ENCODE measurements around the gene CPSF7. TPM values are rescaled to one million over a fixed set of nuclear protein-coding genes. Genes with fewer than 3 reads are reported as not detected.

The CPSF7 gene
- polyA plus RNA-seq, 1 of the 3 experiments (the other 2 are of a cell fraction) = 44.0 TPM

GRCh38 chr11:61429346-61429690 is 457 bp downstream of the CPSF7 start:
- Histone ChIP-seq H2AFZ (ENCODE audit: low read depth) (no peak overlapping the region), H3K36me3 (replicated peaks in 1 of 2; ENCODE audit: control insufficient read depth in 1 of 2, insufficient read depth in 2 of 2, low read length in 1 of 2) (peaks cover 43 to 48% of the 10 kb centered on the region in 2 experiments), H3K27ac (ENCODE audit: low read depth in 2 of 2, low read length in 1 of 2) (peak overlapping the region; percentile 93 to 96), H3K4me2 (peak overlapping the region; percentile 81), H3K9me2 (no peaks in the 10 kb centered on the region), H3K4me3 (ENCODE audit: low read depth in 2 of 2, low read length in 1 of 2) (peak overlapping the region; percentile 87 to 95), H3K4me1 (ENCODE audit: control insufficient read depth in 1 of 2, insufficient read depth in 2 of 2, low read depth in 1 of 2, low read length in 1 of 2) (peaks cover 9 to 14% of the 10 kb centered on the region in 2 experiments), H3K79me2 (ENCODE audit: insufficient read depth) (peaks cover 93% of the 10 kb centered on the region), H4K20me1 (ENCODE audit: insufficient read depth) (peaks cover 10% of the 10 kb centered on the region), H3K9ac (peak overlapping the region; percentile 94), H3K9me3 (no peaks in the 10 kb centered on the region), H3K27me3 (ENCODE audit: insufficient read depth) (no peaks in the 10 kb centered on the region), H3F3A (replicated peaks; ENCODE audit: insufficient read depth) (peaks cover 8% of the 10 kb centered on the region)
- WGBS (ENCODE audit: low lambda C conversion rate) = 0% methylated on average over 12 of the region's 37 CpGs
- CTCF ChIA-PET = interaction anchor here (0.7 to 5.1 kb wide), 11 partner anchors 9 to 209 kb away, joined by 3 to 34 read pairs (median 5); partner anchors contain the start of gene TMEM216
- peak; percentile 95 for DNase-seq
- TF ChIP-seq SMC3 (IDR thresholded peaks at IDR 0.05; ENCODE audit: low read depth, low read length) (no peak), POLR2AphosphoS5 (IDR thresholded peaks at IDR 0.05; ENCODE audit: low read depth, low read length) (peak; percentile 58), CTCF (IDR thresholded peaks at IDR 0.05) (peak; percentile 32), SIN3A (IDR thresholded peaks at IDR 0.05; ENCODE audit: borderline replicate concordance, low read depth, low read length) (peak; percentile 9; the same call in 1 of the 2 replicates), TCF12 (IDR thresholded peaks at IDR 0.05) (no peak)
- POLR2A ChIA-PET = interaction anchor here (0.5 to 1.9 kb wide), 29 partner anchors 9 to 387 kb away, joined by 3 to 12 read pairs (median 4); partner anchors contain the start of genes CYB561A3, DDB1, FADS1 and SYT7

GRCh38 chr11:61425367-61426131 is 4.2 kb downstream of the CPSF7 start:
- 63% methylated on average over 1 of the region's 1 CpG for WGBS (ENCODE audit: low lambda C conversion rate)
- Histone ChIP-seq H4K20me1 (ENCODE audit: insufficient read depth) (peaks cover 16% of the 10 kb centered on the region), H3K9ac (no peak overlapping the region), H3K36me3 (replicated peaks in 1 of 2; ENCODE audit: control insufficient read depth in 1 of 2, insufficient read depth in 2 of 2, low read length in 1 of 2) (peaks cover 58 to 72% of the 10 kb centered on the region in 2 experiments), H3K27ac (ENCODE audit: low read depth in 2 of 2, low read length in 1 of 2) (no peak overlapping the region), H3K4me1 (ENCODE audit: control insufficient read depth in 1 of 2, insufficient read depth in 2 of 2, low read depth in 1 of 2, low read length in 1 of 2) (peaks cover 6 to 7% of the 10 kb centered on the region in 2 experiments), H2AFZ (ENCODE audit: low read depth) (no peak overlapping the region), H3K9me2 (no peaks in the 10 kb centered on the region), H3K9me3 (no peaks in the 10 kb centered on the region), H3K4me3 (ENCODE audit: low read depth in 2 of 2, low read length in 1 of 2) (no peak overlapping the region), H3K4me2 (no peak overlapping the region), H3K79me2 (ENCODE audit: insufficient read depth) (peaks cover 93% of the 10 kb centered on the region), H3K27me3 (ENCODE audit: insufficient read depth) (no peaks in the 10 kb centered on the region), H3F3A (replicated peaks; ENCODE audit: insufficient read depth) (peaks cover 14% of the 10 kb centered on the region)
- POLR2A ChIA-PET = interaction anchor here (0.7 to 1.2 kb wide), 2 partner anchors 12 to 25 kb away, joined by 3 read pairs; no protein-coding TSS in a partner anchor
- no peak for TF ChIP-seq NFIC (IDR thresholded peaks at IDR 0.05; ENCODE audit: borderline replicate concordance)
- TF ChIP-seq MEF2A (IDR thresholded peaks at IDR 0.05; ENCODE audit: borderline replicate concordance, low read depth) = no peak
- no peak for TF ChIP-seq EZH2phosphoT487 (IDR thresholded peaks at IDR 0.05; ENCODE audit: borderline replicate concordance, low read depth)
- no peak for TF ChIP-seq TCF12 (IDR thresholded peaks at IDR 0.05)
- no peak for TF ChIP-seq JUND (IDR thresholded peaks at IDR 0.05)
- TF ChIP-seq RFX5 (IDR thresholded peaks at IDR 0.05; ENCODE audit: low read length) = no peak
- no peak for TF ChIP-seq TEAD4 (IDR thresholded peaks at IDR 0.05; ENCODE audit: borderline replicate concordance, insufficient read depth)
- no peak for TF ChIP-seq MXI1 (IDR thresholded peaks at IDR 0.05; ENCODE audit: low read depth, low read length)
- TF ChIP-seq REST (IDR thresholded peaks at IDR 0.05; ENCODE audit: low read depth, low read length) = no peak
- TF ChIP-seq RAD21 (IDR thresholded peaks at IDR 0.05; ENCODE audit: low read length) = no peak
- no peak for TF ChIP-seq SIN3A (IDR thresholded peaks at IDR 0.05; ENCODE audit: borderline replicate concordance, low read depth, low read length)
- TF ChIP-seq TAF1 (IDR thresholded peaks at IDR 0.05; ENCODE audit: borderline replicate concordance, low read depth, low read length) = no peak
- no peak for TF ChIP-seq FOXM1 (IDR thresholded peaks at IDR 0.05; ENCODE audit: low read depth)
- TF ChIP-seq POLR2AphosphoS5 (IDR thresholded peaks at IDR 0.05; ENCODE audit: low read depth, low read length) = no peak
- TF ChIP-seq GATA2 (CRISPR knock-in tag; IDR thresholded peaks at IDR 0.05) = no peak
- no peak for TF ChIP-seq ELF1 (IDR thresholded peaks at IDR 0.05)
- CTCF ChIA-PET = interaction anchor here (0.8 to 3.8 kb wide), 3 partner anchors 10 to 90 kb away, joined by 4 to 20 read pairs (median 5); no protein-coding TSS in a partner anchor
- no peak for DNase-seq
